Activated T-cell treated with anti-CD3 and anti-CD28 coated beads for 4 hours (primary cell): ENCODE results near the gene PTBP1.

Experiments
- DNase-seq: peaks from one replicate; pipeline ENCODE4 v3.0.0-alpha.2; 2020

The PTBP1 gene

GRCh38 chr19:798415-799075 lies 1.3 kb downstream of the PTBP1 start:
- no peak for DNase-seq

- no peak for DNase-seq
Observed at GRCh38 chr19:799076-799881, 2.0 kb downstream of the PTBP1 start.

GRCh38 chr19:800360-801029 lies 3.2 kb downstream of the PTBP1 start:
- DNase-seq = no peak

GRCh38 chr19:801030-801860 lies 4.0 kb downstream of the PTBP1 start:
- DNase-seq = no peak

- no peak for DNase-seq
Observed at GRCh38 chr19:801861-802497, 4.7 kb downstream of the PTBP1 start.

GRCh38 chr19:802498-803098 lies 5.3 kb downstream of the PTBP1 start:
- no peak for DNase-seq

GRCh38 chr19:803099-803561 lies 5.9 kb downstream of the PTBP1 start:
- DNase-seq = no peak

- DNase-seq = no peak
Observed at GRCh38 chr19:803686-804418, 6.6 kb downstream of the PTBP1 start.

- DNase-seq = no peak
Observed at GRCh38 chr19:804419-805165, 7.3 kb downstream of the PTBP1 start.

GRCh38 chr19:805166-805551 lies 7.9 kb downstream of the PTBP1 start:
- no peak for DNase-seq

- no peak for DNase-seq
Observed at GRCh38 chr19:805600-806550, 8.6 kb downstream of the PTBP1 start.

GRCh38 chr19:806815-807421 lies 9.7 kb downstream of the PTBP1 start:
- no peak for DNase-seq

GRCh38 chr19:807627-808422 lies 10.6 kb downstream of the PTBP1 start:
- DNase-seq = no peak

- DNase-seq = no peak
Observed at GRCh38 chr19:808423-808775, 11.1 kb downstream of the PTBP1 start.

- no peak for DNase-seq
Observed at GRCh38 chr19:810077-810855, 13.0 kb downstream of the PTBP1 start.

GRCh38 chr19:810883-811489 lies 13.7 kb downstream of the PTBP1 start:
- no peak for DNase-seq
